SK-N-SH treated with all-trans-retinoic acid at 6 μM for 48 hours (cell line): ENCODE results near the gene WNK1.

ENCODE experiments used
- ATAC-seq: fragments of 200-7000 bp; cut with Tn5 transposase; 3 replicates; pipeline ENCODE4 v1.9.1; 2020; ENCODE audit warnings: mild to moderate bottlenecking, moderate library complexity
- ARNTL ChIP-seq: fragments of 450-650 bp; formaldehyde crosslinking; IDR thresholded peaks from 2 replicates; pipeline ENCODE4 v1.5.0; 2020; ENCODE audit warnings: low read depth, mild to moderate bottlenecking, moderate library complexity, borderline replicate concordance
- BACH2 ChIP-seq: fragments of 250-450 bp; sonication (Bioruptor Pico); IDR thresholded peaks from 2 replicates; pipeline ENCODE4 v1.9.0; 2021; ENCODE audit warnings: mild to moderate bottlenecking, borderline replicate concordance
- CREB5 ChIP-seq: fragments of 250-450 bp; sonication (Bioruptor Pico); IDR thresholded peaks from 2 replicates; pipeline ENCODE4 v1.5.1; 2020; ENCODE audit warnings: low read depth, mild to moderate bottlenecking, moderate library complexity
- CSDC2 ChIP-seq: fragments of 250-450 bp; sonication (Bioruptor Pico); IDR thresholded peaks from 2 replicates; pipeline ENCODE4 v1.5.0; 2020; ENCODE audit warnings: mild to moderate bottlenecking, moderate library complexity
- CSRNP3 ChIP-seq: fragments of 250-450 bp; sonication (Bioruptor Pico); IDR thresholded peaks from 2 replicates; pipeline ENCODE4 v1.5.1; 2021; ENCODE audit warnings: mild to moderate bottlenecking, moderate library complexity
- ESRRG ChIP-seq: fragments of 250-450 bp; sonication (Bioruptor Pico); IDR thresholded peaks from 2 replicates; pipeline ENCODE4 v1.6.1; 2021; ENCODE audit warnings: mild to moderate bottlenecking
- GLIS3 ChIP-seq: fragments of 250-450 bp; sonication (Bioruptor Pico); IDR thresholded peaks from 2 replicates; pipeline ENCODE4 v1.5.0; 2020; ENCODE audit warnings: mild to moderate bottlenecking, moderate library complexity
- ISL1 ChIP-seq: fragments of 250-450 bp; sonication (Bioruptor Pico); IDR thresholded peaks from 2 replicates; pipeline ENCODE4 v2.1.2; 2022; ENCODE audit warnings: mild to moderate bottlenecking, moderate library complexity
- OSR1 ChIP-seq: fragments of 250-450 bp; sonication (Bioruptor Pico); IDR thresholded peaks from 2 replicates; pipeline ENCODE4 v1.8.0; 2022; ENCODE audit warnings: moderate library complexity, mild to moderate bottlenecking, inconsistent platforms
- PATZ1 ChIP-seq: fragments of 250-450 bp; sonication (Bioruptor Pico); IDR thresholded peaks from 2 replicates; pipeline ENCODE4 v1.8.0; 2020; ENCODE audit warnings: mild to moderate bottlenecking, moderate library complexity, borderline replicate concordance
- PPARA ChIP-seq: fragments of 250-450 bp; sonication (Bioruptor Pico); IDR thresholded peaks from 2 replicates; pipeline ENCODE4 v1.5.0; 2020; ENCODE audit warnings: mild to moderate bottlenecking, borderline replicate concordance
- RARB ChIP-seq: fragments of 250-450 bp; sonication (Bioruptor Pico); IDR thresholded peaks from 2 replicates; pipeline ENCODE4 v1.8.0; 2021; ENCODE audit warnings: mild to moderate bottlenecking, moderate library complexity
- TCF4 ChIP-seq: fragments of 250-450 bp; sonication (Bioruptor Pico); IDR thresholded peaks from 2 replicates; pipeline ENCODE4 v1.8.0; 2021; ENCODE audit warnings: mild to moderate bottlenecking, moderate library complexity, borderline replicate concordance
- TOX ChIP-seq: fragments of 250-450 bp; sonication (Bioruptor Pico); IDR thresholded peaks from 2 replicates; pipeline ENCODE4 v1.8.0; 2021; ENCODE audit warnings: mild to moderate bottlenecking, moderate library complexity, borderline replicate concordance
- TSHZ2 ChIP-seq: fragments of 250-450 bp; sonication (Bioruptor Pico); IDR thresholded peaks from 2 replicates; pipeline ENCODE4 v1.5.0; 2020; ENCODE audit warnings: mild to moderate bottlenecking, moderate library complexity
- ZFP3 ChIP-seq: fragments of 250-450 bp; sonication (Bioruptor Pico); IDR thresholded peaks from 2 replicates; pipeline ENCODE4 v1.5.0; 2020; ENCODE audit warnings: mild to moderate bottlenecking, moderate library complexity
- ZFP30 ChIP-seq: fragments of 450-650 bp; formaldehyde crosslinking; IDR thresholded peaks from 2 replicates; pipeline ENCODE4 v1.5.0; 2022; ENCODE audit warnings: mild to moderate bottlenecking, moderate library complexity
- ZNF70 ChIP-seq: fragments of 450-650 bp; formaldehyde crosslinking; IDR thresholded peaks from 2 replicates; pipeline ENCODE4 v1.5.0; 2020; ENCODE audit warnings: mild to moderate bottlenecking, moderate library complexity
- ZNF8 ChIP-seq: fragments of 450-650 bp; formaldehyde crosslinking; IDR thresholded peaks from 2 replicates; pipeline ENCODE4 v1.5.0; 2020; ENCODE audit warnings: mild to moderate bottlenecking, moderate library complexity

WNK1 gene

GRCh38 chr12:886206-886605, 133.8 kb downstream of the WNK1 start:
- ATAC-seq = no peak
- TF ChIP-seq GLIS3 (CRISPR knock-in tag) (no peak), CSDC2 (CRISPR knock-in tag) (no peak), BACH2 (CRISPR knock-in tag) (no peak), ESRRG (CRISPR knock-in tag) (no peak), ARNTL (CRISPR knock-in tag) (no peak), ZNF8 (CRISPR knock-in tag) (no peak), PPARA (no peak), ZNF70 (no peak), ISL1 (CRISPR knock-in tag) (no peak), PATZ1 (CRISPR knock-in tag) (no peak), ZFP30 (no peak), TCF4 (CRISPR knock-in tag) (no peak), TOX (CRISPR knock-in tag) (no peak), OSR1 (no peak), RARB (no peak), ZFP3 (CRISPR knock-in tag) (no peak), TSHZ2 (no peak), CSRNP3 (no peak), CREB5 (CRISPR knock-in tag) (no peak)

GRCh38 chr12:894226-894625, 141.8 kb downstream of the WNK1 start:
- TF ChIP-seq PPARA (no peak), TOX (CRISPR knock-in tag) (no peak), PATZ1 (CRISPR knock-in tag) (no peak), GLIS3 (CRISPR knock-in tag) (no peak), CSDC2 (CRISPR knock-in tag) (no peak), TSHZ2 (no peak)
- ATAC-seq = no peak
